Peyer's patch (tissue), 4 donors: ENCODE measurements around the gene MSL3.

Experiments
- CTCF ChIP-seq, 6 experiments: fragments of 450-650 bp in 4 of 6; fragments of 200-600 bp in 2 of 6; sonication (generic) in 1 of 6; IDR thresholded peaks; one replicate each; pipeline ENCODE4 v1.5.1; 2017 to 2019; ENCODE audit warnings: antibody characterized with exemption in 6 of 6, mild to moderate bottlenecking in 3 of 6, moderate library complexity in 1 of 6
- POLR2A ChIP-seq, 2 donors: fragments of 450-650 bp; IDR thresholded peaks; one replicate each; pipeline ENCODE4 v1.5.1; 2017; ENCODE audit warnings: antibody characterized with exemption in 2 of 2, mild to moderate bottlenecking in 2 of 2, moderate library complexity in 2 of 2

DNA sequence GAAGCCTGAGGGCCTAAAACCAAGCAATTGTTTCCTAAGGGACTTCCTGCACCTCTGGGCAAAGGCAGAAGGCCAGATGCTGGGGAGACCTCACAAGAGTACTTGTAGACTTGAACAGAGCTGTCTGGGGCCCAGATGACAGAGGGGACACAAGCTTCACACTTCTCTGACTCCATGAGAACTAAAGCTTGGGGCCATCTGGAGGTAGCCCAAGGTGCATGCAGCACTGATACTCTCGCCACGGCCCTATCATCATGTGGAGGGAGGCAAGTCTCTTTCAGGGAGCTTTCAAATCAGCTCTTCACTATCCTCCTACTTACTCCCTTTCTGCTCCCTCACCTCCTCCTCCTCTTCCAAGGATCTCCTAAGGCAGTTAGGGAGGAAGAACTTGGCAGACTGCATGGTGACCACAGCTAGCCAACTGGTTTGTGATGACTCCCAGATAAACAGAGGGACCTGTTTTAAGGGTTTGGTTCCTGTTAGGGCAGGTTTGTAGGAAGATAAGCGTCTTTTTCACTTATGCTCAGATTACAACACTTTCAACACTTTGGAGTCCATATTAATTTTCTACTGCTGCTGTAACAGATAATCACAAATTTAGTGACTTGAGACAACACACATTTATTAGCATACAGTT, 23.8 kb downstream of the MSL3 start:
- TF ChIP-seq CTCF (IDR thresholded peaks at IDR 0.05) (no peak), POLR2A (IDR thresholded peaks at IDR 0.05) (no peak)
